Lower leg skin (tissue), 3 donors: ENCODE data around the gene STAG1.

Experiments
- CTCF ChIP-seq, 3 donors: fragments of 450-650 bp; IDR thresholded peaks; one replicate each; pipeline ENCODE4 v1.5.1; 2016; ENCODE audit warnings: antibody characterized with exemption in 3 of 3, mild to moderate bottlenecking in 3 of 3, moderate library complexity in 2 of 3
- POLR2A ChIP-seq, 2 donors: fragments of 450-650 bp; IDR thresholded peaks; one replicate each; pipeline ENCODE4 v1.6.1; 2016 to 2017; ENCODE audit warnings: antibody characterized with exemption in 2 of 2, mild to moderate bottlenecking in 1 of 2, moderate library complexity in 1 of 2

- TF ChIP-seq CTCF (IDR thresholded peaks at IDR 0.05) (no peak), POLR2A (IDR thresholded peaks at IDR 0.05) (no peak)
These were observed 342.6 kb downstream of the STAG1 start for GRCh38 chr3:136409549-136409948.
